Measurements from ENCODE around the gene IL1RAPL1. TPM values are rescaled to one million over a fixed set of nuclear protein-coding genes. Genes with fewer than 3 reads are reported as not detected.

Gene IL1RAPL1
- total RNA-seq, 1 experiment from 2014 or later, result not detected

DNA sequence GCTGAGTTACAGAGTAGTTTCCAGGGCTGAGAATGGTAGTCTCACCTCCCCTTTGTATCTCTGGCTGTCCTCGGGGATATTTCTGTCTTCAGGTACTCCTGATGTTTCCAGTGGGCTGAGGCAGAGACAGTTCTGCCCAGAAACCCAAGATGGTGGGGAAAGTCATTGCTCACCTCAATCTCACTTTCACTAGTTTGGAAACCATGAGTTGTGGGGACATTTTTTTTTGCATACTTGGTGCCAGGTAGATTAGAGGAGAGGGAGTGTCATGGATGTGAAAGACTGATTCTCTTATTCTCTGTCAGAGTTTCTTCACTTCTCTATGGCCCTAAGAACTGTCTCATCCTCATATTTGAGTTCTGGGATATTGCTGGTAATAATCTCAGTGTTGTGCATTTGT lies 919.5 kb downstream of the IL1RAPL1 start:
- Histone ChIP-seq H3K4me2 (ENCODE audit: low read depth, low read length, poor library complexity, severe bottlenecking) (no peak overlapping the region), H4K20me1 (ENCODE audit: insufficient read depth, low read depth, low read length) (no peaks in the 10 kb centered on the region), H3K36me3 (ENCODE audit: insufficient read depth, low read length) (no peaks in the 10 kb centered on the region), H2AFZ (ENCODE audit: low read length) (no peak overlapping the region), H3K9me2 (replicated peaks; ENCODE audit: insufficient read depth, low read length) (no peaks in the 10 kb centered on the region), H3K4me1 (ENCODE audit: low read length) (no peaks in the 10 kb centered on the region), H3K9ac (ENCODE audit: low read length) (no peak overlapping the region), H3K27me3 (ENCODE audit: low read length) (no peaks in the 10 kb centered on the region), H3K4me3 (ENCODE audit: low read length) (no peak overlapping the region), H3K9me3 (ENCODE audit: low read length) (peaks cover 20% of the 10 kb centered on the region), H3K79me2 (ENCODE audit: low read length) (no peaks in the 10 kb centered on the region), H3K27ac (ENCODE audit: low read length) (no peak overlapping the region)
- DNase-seq, result no peak

GRCh38 chrX:29518100-29518499 lies 930.9 kb downstream of the IL1RAPL1 start:
- Histone ChIP-seq H3K4me2 (ENCODE audit: low read depth, low read length, poor library complexity, severe bottlenecking) (no peak overlapping the region), H3K27ac (ENCODE audit: low read length) (no peak overlapping the region), H3K9me2 (replicated peaks; ENCODE audit: insufficient read depth, low read length) (no peaks in the 10 kb centered on the region), H2AFZ (ENCODE audit: low read length) (no peak overlapping the region), H4K20me1 (ENCODE audit: insufficient read depth, low read depth, low read length) (no peaks in the 10 kb centered on the region), H3K9ac (ENCODE audit: low read length) (no peak overlapping the region), H3K4me3 (ENCODE audit: low read length) (no peak overlapping the region), H3K36me3 (ENCODE audit: insufficient read depth, low read length) (no peaks in the 10 kb centered on the region; the same call in 1 of the 2 replicates), H3K27me3 (ENCODE audit: low read length) (no peaks in the 10 kb centered on the region), H3K9me3 (ENCODE audit: low read length) (peaks cover 37% of the 10 kb centered on the region), H3K4me1 (ENCODE audit: low read length) (no peaks in the 10 kb centered on the region), H3K79me2 (ENCODE audit: low read length) (no peaks in the 10 kb centered on the region)
- DNase-seq, result no peak

- no peaks in the 10 kb centered on the region for H4K20me1 ChIP-seq (ENCODE audit: insufficient read depth, low read depth, low read length)
- H3K9me3 ChIP-seq (ENCODE audit: low read length), result peaks cover 26% of the 10 kb centered on the region
- no peak for DNase-seq
- no peaks in the 10 kb centered on the region for H3K79me2 ChIP-seq (ENCODE audit: low read length)
- no peak overlapping the region for H3K27ac ChIP-seq (ENCODE audit: low read length)
- H3K9me2 ChIP-seq (replicated peaks; ENCODE audit: insufficient read depth, low read length), result no peaks in the 10 kb centered on the region
- no peak overlapping the region for H3K4me2 ChIP-seq (ENCODE audit: low read depth, low read length, poor library complexity, severe bottlenecking)
- H3K4me1 ChIP-seq (ENCODE audit: low read length), result no peaks in the 10 kb centered on the region
- no peak overlapping the region for H3K4me3 ChIP-seq (ENCODE audit: low read length)
- no peak overlapping the region for H3K9ac ChIP-seq (ENCODE audit: low read length)
- H2AFZ ChIP-seq (ENCODE audit: low read length), result no peak overlapping the region
- no peaks in the 10 kb centered on the region for H3K27me3 ChIP-seq (ENCODE audit: low read length)
- no peaks in the 10 kb centered on the region for H3K36me3 ChIP-seq (ENCODE audit: insufficient read depth, low read length)
Measured at GRCh38 chrX:29528281-29528680, 941.0 kb downstream of the IL1RAPL1 start.

GRCh38 chrX:29530501-29530900 lies 943.3 kb downstream of the IL1RAPL1 start:
- Histone ChIP-seq H3K4me2 (ENCODE audit: low read depth, low read length, poor library complexity, severe bottlenecking) (no peak overlapping the region), H3K4me1 (ENCODE audit: low read length) (no peaks in the 10 kb centered on the region), H3K36me3 (ENCODE audit: insufficient read depth, low read length) (no peaks in the 10 kb centered on the region), H3K9me3 (ENCODE audit: low read length) (peaks cover 36% of the 10 kb centered on the region), H3K9ac (ENCODE audit: low read length) (no peak overlapping the region), H3K9me2 (replicated peaks; ENCODE audit: insufficient read depth, low read length) (no peaks in the 10 kb centered on the region), H3K79me2 (ENCODE audit: low read length) (no peaks in the 10 kb centered on the region), H3K27ac (ENCODE audit: low read length) (no peak overlapping the region), H4K20me1 (ENCODE audit: insufficient read depth, low read depth, low read length) (no peaks in the 10 kb centered on the region), H3K4me3 (ENCODE audit: low read length) (no peak overlapping the region), H2AFZ (ENCODE audit: low read length) (no peak overlapping the region), H3K27me3 (ENCODE audit: low read length) (no peaks in the 10 kb centered on the region)
- DNase-seq, result no peak

DNA sequence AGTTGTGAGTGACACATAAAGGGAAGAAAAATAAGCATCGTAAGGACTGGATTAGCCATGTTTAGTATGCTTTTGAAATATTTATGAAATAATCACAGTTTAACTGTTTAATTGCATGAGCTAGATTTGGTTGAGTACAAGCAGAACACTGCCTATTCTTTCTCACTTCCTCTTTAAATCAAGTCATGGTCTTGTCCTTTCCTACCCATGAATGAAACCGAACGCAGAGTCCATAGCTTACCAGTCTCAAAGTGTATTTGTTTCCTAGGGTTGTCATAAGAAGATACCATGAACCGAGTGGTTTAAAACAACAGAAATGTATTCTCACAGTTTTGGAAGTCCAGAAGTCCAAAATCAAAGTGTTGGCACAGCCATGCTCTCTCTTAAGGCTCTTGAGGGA lies 944.1 kb downstream of the IL1RAPL1 start:
- Histone ChIP-seq H3K4me1 (ENCODE audit: low read length) (no peaks in the 10 kb centered on the region), H3K4me2 (ENCODE audit: low read depth, low read length, poor library complexity, severe bottlenecking) (no peak overlapping the region), H3K36me3 (ENCODE audit: insufficient read depth, low read length) (no peaks in the 10 kb centered on the region), H3K9ac (ENCODE audit: low read length) (no peak overlapping the region), H3K4me3 (ENCODE audit: low read length) (no peak overlapping the region), H3K79me2 (ENCODE audit: low read length) (no peaks in the 10 kb centered on the region), H3K9me3 (ENCODE audit: low read length) (peaks cover 32% of the 10 kb centered on the region), H3K27ac (ENCODE audit: low read length) (no peak overlapping the region), H4K20me1 (ENCODE audit: insufficient read depth, low read depth, low read length) (no peaks in the 10 kb centered on the region), H3K9me2 (replicated peaks; ENCODE audit: insufficient read depth, low read length) (no peaks in the 10 kb centered on the region), H2AFZ (ENCODE audit: low read length) (no peak overlapping the region), H3K27me3 (ENCODE audit: low read length) (no peaks in the 10 kb centered on the region)
- DNase-seq, result no peak

DNA sequence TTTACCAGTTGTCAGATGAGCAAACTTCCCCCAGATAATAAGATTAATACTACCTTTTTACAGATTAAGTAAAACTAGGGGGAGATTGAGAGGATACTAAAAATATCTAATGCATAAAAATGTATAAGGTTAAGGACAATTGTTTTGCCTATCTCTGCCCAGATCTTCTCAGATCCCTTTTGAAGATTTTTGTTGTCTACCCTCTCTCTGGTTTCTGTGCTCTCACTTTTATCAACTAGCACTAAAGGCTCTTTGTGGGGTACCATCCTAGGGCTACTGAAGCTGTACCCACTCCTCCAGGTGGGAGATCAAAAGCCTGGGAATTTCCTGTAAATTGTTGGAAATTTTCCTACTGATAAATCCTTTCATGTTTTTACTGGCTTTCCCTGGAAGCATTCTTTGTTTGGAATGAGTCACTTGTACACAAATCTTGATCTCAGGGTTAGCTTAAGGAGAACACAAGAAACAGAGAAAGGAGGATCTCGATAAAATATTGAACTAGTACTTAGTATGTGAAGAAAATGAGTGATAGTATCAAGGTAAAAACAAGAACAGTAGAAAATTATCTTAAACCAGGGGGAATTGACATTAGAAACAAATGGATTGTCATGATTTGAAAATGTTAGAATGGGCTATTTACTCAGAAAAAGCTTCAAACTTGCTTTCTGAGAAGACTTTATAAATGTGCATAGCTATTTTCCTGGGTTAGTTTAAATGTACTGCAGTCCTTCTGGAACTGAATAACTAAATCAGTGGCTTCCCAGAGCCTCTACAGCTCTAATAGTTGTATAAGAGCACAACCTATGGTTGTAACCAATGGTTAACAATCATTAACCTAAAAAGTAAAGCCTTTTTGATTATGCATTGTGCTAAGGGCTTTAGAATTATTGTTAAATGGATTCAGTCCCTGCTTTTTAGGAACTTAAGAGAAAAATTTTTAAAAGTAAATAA lies 948.2 kb downstream of the IL1RAPL1 start:
- no peak overlapping the region for H3K27ac ChIP-seq (ENCODE audit: low read length)
- DNase-seq, result no peak
- no peak overlapping the region for H3K4me3 ChIP-seq (ENCODE audit: low read length)
- peaks cover 29% of the 10 kb centered on the region for H3K9me3 ChIP-seq (ENCODE audit: low read length)
- no peaks in the 10 kb centered on the region for H3K9me2 ChIP-seq (replicated peaks; ENCODE audit: insufficient read depth, low read length)
- no peaks in the 10 kb centered on the region for H3K79me2 ChIP-seq (ENCODE audit: low read length)
- H3K9ac ChIP-seq (ENCODE audit: low read length), result no peak overlapping the region
- H2AFZ ChIP-seq (ENCODE audit: low read length), result no peak overlapping the region
- no peaks in the 10 kb centered on the region for H3K36me3 ChIP-seq (ENCODE audit: insufficient read depth, low read length)
- no peaks in the 10 kb centered on the region for H4K20me1 ChIP-seq (ENCODE audit: insufficient read depth, low read depth, low read length)
- H3K27me3 ChIP-seq (ENCODE audit: low read length), result no peaks in the 10 kb centered on the region
- H3K4me1 ChIP-seq (ENCODE audit: low read length), result no peaks in the 10 kb centered on the region
- no peak overlapping the region for H3K4me2 ChIP-seq (ENCODE audit: low read depth, low read length, poor library complexity, severe bottlenecking)

DNA sequence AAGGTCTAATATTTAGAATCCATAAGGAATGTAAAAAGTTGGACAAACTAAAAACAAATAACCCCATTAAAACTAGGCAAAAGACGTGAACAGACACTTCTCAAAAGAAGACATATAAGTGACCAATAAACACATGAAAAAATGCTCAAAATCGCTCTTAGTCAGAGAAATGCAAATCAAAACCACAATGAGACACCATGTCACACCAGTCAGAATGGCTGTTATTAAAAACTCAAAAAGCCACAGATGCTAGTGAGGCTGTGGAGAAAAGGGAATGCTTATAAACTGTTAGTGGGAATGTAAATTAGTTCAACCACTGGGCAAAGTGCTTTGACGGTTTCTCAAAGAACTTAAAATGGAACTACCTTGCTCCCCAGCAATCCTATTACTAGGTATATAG lies 953.8 kb downstream of the IL1RAPL1 start:
- no peaks in the 10 kb centered on the region for H3K9me2 ChIP-seq (replicated peaks; ENCODE audit: insufficient read depth, low read length)
- no peak overlapping the region for H2AFZ ChIP-seq (ENCODE audit: low read length)
- DNase-seq, result no peak
- H4K20me1 ChIP-seq (ENCODE audit: insufficient read depth, low read depth, low read length), result no peaks in the 10 kb centered on the region
- no peaks in the 10 kb centered on the region for H3K36me3 ChIP-seq (ENCODE audit: insufficient read depth, low read length)
- H3K4me3 ChIP-seq (ENCODE audit: low read length), result no peak overlapping the region
- no peaks in the 10 kb centered on the region for H3K4me1 ChIP-seq (ENCODE audit: low read length)
- H3K27ac ChIP-seq (ENCODE audit: low read length), result no peak overlapping the region
- no peak overlapping the region for H3K4me2 ChIP-seq (ENCODE audit: low read depth, low read length, poor library complexity, severe bottlenecking)
- no peaks in the 10 kb centered on the region for H3K27me3 ChIP-seq (ENCODE audit: low read length)
- H3K9me3 ChIP-seq (ENCODE audit: low read length), result peaks cover 19% of the 10 kb centered on the region
- H3K9ac ChIP-seq (ENCODE audit: low read length), result no peak overlapping the region
- H3K79me2 ChIP-seq (ENCODE audit: low read length), result no peaks in the 10 kb centered on the region

DNA sequence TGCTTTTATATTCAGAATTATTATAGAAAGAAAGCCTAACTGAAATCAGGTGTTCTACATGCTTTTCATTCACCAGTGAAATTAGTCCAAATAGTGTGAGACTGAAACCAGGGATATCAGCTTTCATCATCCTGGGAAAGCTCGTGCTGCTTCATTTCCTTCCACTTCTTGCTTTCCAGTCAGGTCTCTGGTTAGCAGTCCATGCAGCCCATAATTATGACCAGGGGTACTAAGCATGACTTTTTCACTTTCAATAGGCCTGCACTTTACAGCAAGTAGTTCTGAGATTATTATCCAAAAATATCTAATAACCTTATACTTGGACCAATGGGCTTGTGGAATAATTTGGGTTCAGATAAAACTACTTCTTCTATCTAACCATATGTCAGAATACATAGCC lies 954.9 kb downstream of the IL1RAPL1 start:
- no peaks in the 10 kb centered on the region for H3K27me3 ChIP-seq (ENCODE audit: low read length)
- no peak overlapping the region for H3K27ac ChIP-seq (ENCODE audit: low read length)
- no peak overlapping the region for H3K9ac ChIP-seq (ENCODE audit: low read length)
- H3K36me3 ChIP-seq (ENCODE audit: insufficient read depth, low read length), result no peaks in the 10 kb centered on the region
- peaks cover 22% of the 10 kb centered on the region for H3K9me3 ChIP-seq (ENCODE audit: low read length)
- H3K4me2 ChIP-seq (ENCODE audit: low read depth, low read length, poor library complexity, severe bottlenecking), result no peak overlapping the region
- no peaks in the 10 kb centered on the region for H4K20me1 ChIP-seq (ENCODE audit: insufficient read depth, low read depth, low read length)
- H2AFZ ChIP-seq (ENCODE audit: low read length), result no peak overlapping the region
- no peaks in the 10 kb centered on the region for H3K4me1 ChIP-seq (ENCODE audit: low read length)
- H3K9me2 ChIP-seq (replicated peaks; ENCODE audit: insufficient read depth, low read length), result no peaks in the 10 kb centered on the region
- H3K4me3 ChIP-seq (ENCODE audit: low read length), result no peak overlapping the region
- no peaks in the 10 kb centered on the region for H3K79me2 ChIP-seq (ENCODE audit: low read length)
- no peak for DNase-seq

All from Karpas-422 (cell line).